SU-DHL-6 (cell line): ENCODE data around the gene C3orf38.

Source experiments
- EZH2phosphoT487 ChIP-seq: fragments of 200-600 bp; sonication (generic), shearing (Covaris generic); conservative IDR thresholded peaks from 2 replicates; pipeline ENCODE4 v1.6.1; 2018; ENCODE audit warnings: mild to moderate bottlenecking, antibody characterized with exemption, low read length, moderate library complexity, mixed read lengths
- TF ChIP-seq, protein P1 (sequence below): fragments of 200-600 bp; sonication (generic); IDR thresholded peaks from one replicate; pipeline ENCODE4 v1.5.1; 2017; ENCODE audit warnings: antibody characterized with exemption, mild to moderate bottlenecking, low read length, moderate library complexity; ENCODE audit not compliant: insufficient read depth, poor library complexity, severe bottlenecking

GRCh38 chr3:88117683-88118082, 32.1 kb upstream of the C3orf38 start:
- TF ChIP-seq, protein P1, sequence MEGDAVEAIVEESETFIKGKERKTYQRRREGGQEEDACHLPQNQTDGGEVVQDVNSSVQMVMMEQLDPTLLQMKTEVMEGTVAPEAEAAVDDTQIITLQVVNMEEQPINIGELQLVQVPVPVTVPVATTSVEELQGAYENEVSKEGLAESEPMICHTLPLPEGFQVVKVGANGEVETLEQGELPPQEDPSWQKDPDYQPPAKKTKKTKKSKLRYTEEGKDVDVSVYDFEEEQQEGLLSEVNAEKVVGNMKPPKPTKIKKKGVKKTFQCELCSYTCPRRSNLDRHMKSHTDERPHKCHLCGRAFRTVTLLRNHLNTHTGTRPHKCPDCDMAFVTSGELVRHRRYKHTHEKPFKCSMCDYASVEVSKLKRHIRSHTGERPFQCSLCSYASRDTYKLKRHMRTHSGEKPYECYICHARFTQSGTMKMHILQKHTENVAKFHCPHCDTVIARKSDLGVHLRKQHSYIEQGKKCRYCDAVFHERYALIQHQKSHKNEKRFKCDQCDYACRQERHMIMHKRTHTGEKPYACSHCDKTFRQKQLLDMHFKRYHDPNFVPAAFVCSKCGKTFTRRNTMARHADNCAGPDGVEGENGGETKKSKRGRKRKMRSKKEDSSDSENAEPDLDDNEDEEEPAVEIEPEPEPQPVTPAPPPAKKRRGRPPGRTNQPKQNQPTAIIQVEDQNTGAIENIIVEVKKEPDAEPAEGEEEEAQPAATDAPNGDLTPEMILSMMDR = no peak
- no peak for TF ChIP-seq EZH2phosphoT487
